Neuron (in vitro differentiated cells): Measurements from ENCODE around the gene AP2A1.

Experiments used
- H2AFZ ChIP-seq: one replicate; pipeline ENCODE4 v1.6.1; 2013; ENCODE audit warnings: low read depth, mild to moderate bottlenecking, inconsistent platforms, low read length, moderate library complexity
- H3K27me3 ChIP-seq: one replicate; pipeline ENCODE4 v1.6.1; 2013; ENCODE audit warnings: low read length; ENCODE audit not compliant: insufficient read depth
- H3K36me3 ChIP-seq: one replicate; pipeline ENCODE4 v1.6.1; 2013; ENCODE audit warnings: low read length; ENCODE audit not compliant: insufficient read depth
- H3K4me1 ChIP-seq: one replicate; pipeline ENCODE4 v1.6.1; 2013; ENCODE audit warnings: low read length; ENCODE audit not compliant: insufficient read depth
- H3K4me3 ChIP-seq: 2 replicates; pipeline ENCODE4 v1.5.1; 2013; ENCODE audit warnings: mild to moderate bottlenecking, low read length, moderate library complexity
- H3K9me3 ChIP-seq: one replicate; pipeline ENCODE4 v1.6.1; 2013; ENCODE audit warnings: low read length

Gene AP2A1

GRCh38 chr19:49749771-49750170 is 17.0 kb upstream of the AP2A1 start:
- Histone ChIP-seq H2AFZ (no peak overlapping the region), H3K4me1 (no peaks in the 10 kb centered on the region), H3K9me3 (no peaks in the 10 kb centered on the region), H3K4me3 (no peak overlapping the region), H3K27me3 (no peaks in the 10 kb centered on the region), H3K36me3 (no peaks in the 10 kb centered on the region)

- H3K9me3 ChIP-seq, result peaks cover 5% of the 10 kb centered on the region
Measured at GRCh38 chr19:49752701-49753100, 14.1 kb upstream of the AP2A1 start.

GRCh38 chr19:49755956-49756355 is 10.8 kb upstream of the AP2A1 start:
- H3K4me3 ChIP-seq, result no peak overlapping the region
- H2AFZ ChIP-seq, result no peak overlapping the region
- H3K4me1 ChIP-seq, result no peaks in the 10 kb centered on the region
- H3K27me3 ChIP-seq, result no peaks in the 10 kb centered on the region
- H3K9me3 ChIP-seq, result peaks cover 5% of the 10 kb centered on the region
- H3K36me3 ChIP-seq, result no peaks in the 10 kb centered on the region

More at GRCh38 chr19:49752701-49753100, 14.1 kb upstream of the AP2A1 start:
- Histone ChIP-seq H3K27me3 (no peaks in the 10 kb centered on the region), H3K4me1 (no peaks in the 10 kb centered on the region), H3K36me3 (no peaks in the 10 kb centered on the region), H3K4me3 (no peak overlapping the region), H2AFZ (no peak overlapping the region)

GRCh38 chr19:49758292-49758691 is 8.5 kb upstream of the AP2A1 start:
- Histone ChIP-seq H3K4me1 (no peaks in the 10 kb centered on the region), H3K4me3 (no peak overlapping the region), H2AFZ (no peak overlapping the region), H3K9me3 (peaks cover 5% of the 10 kb centered on the region), H3K36me3 (no peaks in the 10 kb centered on the region), H3K27me3 (no peaks in the 10 kb centered on the region)

GRCh38 chr19:49761249-49761624 is 5.6 kb upstream of the AP2A1 start:
- no peaks in the 10 kb centered on the region for H3K27me3 ChIP-seq
- H3K4me1 ChIP-seq, result peaks cover 7% of the 10 kb centered on the region
- H3K4me3 ChIP-seq, result no peak overlapping the region
- no peaks in the 10 kb centered on the region for H3K36me3 ChIP-seq
- H2AFZ ChIP-seq, result no peak overlapping the region
- peaks cover 2% of the 10 kb centered on the region for H3K9me3 ChIP-seq

GRCh38 chr19:49761625-49762311 is 5.0 kb upstream of the AP2A1 start:
- H3K4me1 ChIP-seq, result peaks cover 7% of the 10 kb centered on the region
- H3K4me3 ChIP-seq, result no peak overlapping the region
- H3K36me3 ChIP-seq, result no peaks in the 10 kb centered on the region
- H3K9me3 ChIP-seq, result no peaks in the 10 kb centered on the region
- no peaks in the 10 kb centered on the region for H3K27me3 ChIP-seq
- no peak overlapping the region for H2AFZ ChIP-seq

- peaks cover 16% of the 10 kb centered on the region for H3K4me1 ChIP-seq
- H3K4me3 ChIP-seq, result no peak within 1 kb of the TSS
- no peaks in the 10 kb centered on the region for H3K27me3 ChIP-seq
- no peaks in the 10 kb centered on the region for H3K36me3 ChIP-seq
- H3K9me3 ChIP-seq, result no peaks in the 10 kb centered on the region
- H2AFZ ChIP-seq, result no peak within 1 kb of the TSS
Measured at GRCh38 chr19:49763230-49763629, 3.6 kb upstream of the AP2A1 start, which contains the start of gene TSKS. TSKS (minus strand) TSS chr19:49763306; CDS start chr19:49763247, 59 bp downstream.

GRCh38 chr19:49764341-49764740 is 2.5 kb upstream of the AP2A1 start:
- no peaks in the 10 kb centered on the region for H3K27me3 ChIP-seq
- peaks cover 20% of the 10 kb centered on the region for H3K4me1 ChIP-seq
- no peak overlapping the region for H3K4me3 ChIP-seq
- H3K36me3 ChIP-seq, result no peaks in the 10 kb centered on the region
- no peaks in the 10 kb centered on the region for H3K9me3 ChIP-seq
- no peak overlapping the region for H2AFZ ChIP-seq

GRCh38 chr19:49766007-49766929 is 533 bp upstream of the AP2A1 start:
- peak overlapping the region; percentile 21 for H2AFZ ChIP-seq
- H3K9me3 ChIP-seq, result no peaks in the 10 kb centered on the region
- no peaks in the 10 kb centered on the region for H3K27me3 ChIP-seq
- peak overlapping the region; percentile 42 for H3K4me3 ChIP-seq
- H3K36me3 ChIP-seq, result no peaks in the 10 kb centered on the region
- peaks cover 20% of the 10 kb centered on the region for H3K4me1 ChIP-seq

- Histone ChIP-seq H2AFZ (peak overlapping the region; percentile 55), H3K27me3 (no peaks in the 10 kb centered on the region), H3K4me3 (peak overlapping the region; percentile 78), H3K4me1 (peaks cover 20% of the 10 kb centered on the region), H3K9me3 (no peaks in the 10 kb centered on the region), H3K36me3 (no peaks in the 10 kb centered on the region)
Measured at GRCh38 chr19:49767381-49767780, 580 bp downstream of the AP2A1 start.

- H3K36me3 ChIP-seq, result no peaks in the 10 kb centered on the region
- H3K27me3 ChIP-seq, result no peaks in the 10 kb centered on the region
- H3K9me3 ChIP-seq, result no peaks in the 10 kb centered on the region
- peaks cover 20% of the 10 kb centered on the region for H3K4me1 ChIP-seq
- peak overlapping the region; percentile 78 for H3K4me3 ChIP-seq
- H2AFZ ChIP-seq, result no peak overlapping the region
Measured at GRCh38 chr19:49767967-49768581, 1.3 kb downstream of the AP2A1 start.

- H3K36me3 ChIP-seq, result no peaks in the 10 kb centered on the region
- no peaks in the 10 kb centered on the region for H3K27me3 ChIP-seq
- H3K9me3 ChIP-seq, result no peaks in the 10 kb centered on the region
- peaks cover 19% of the 10 kb centered on the region for H3K4me1 ChIP-seq
- H2AFZ ChIP-seq, result no peak overlapping the region
- H3K4me3 ChIP-seq, result no peak overlapping the region
Measured at GRCh38 chr19:49770529-49770928, 3.7 kb downstream of the AP2A1 start.

- Histone ChIP-seq H3K4me1 (peaks cover 13% of the 10 kb centered on the region), H3K36me3 (no peaks in the 10 kb centered on the region), H2AFZ (no peak overlapping the region), H3K27me3 (no peaks in the 10 kb centered on the region), H3K9me3 (no peaks in the 10 kb centered on the region), H3K4me3 (no peak overlapping the region)
Measured at GRCh38 chr19:49771674-49772139, 4.9 kb downstream of the AP2A1 start.
